ENCODE data around the gene ALKBH8. TPM values are rescaled to one million over a fixed set of nuclear protein-coding genes. Genes with fewer than 3 reads are reported as not detected.

The ALKBH8 gene
- total RNA-seq, 2 donors from 2014 or later = 7.1 to 7.2 TPM

DNA sequence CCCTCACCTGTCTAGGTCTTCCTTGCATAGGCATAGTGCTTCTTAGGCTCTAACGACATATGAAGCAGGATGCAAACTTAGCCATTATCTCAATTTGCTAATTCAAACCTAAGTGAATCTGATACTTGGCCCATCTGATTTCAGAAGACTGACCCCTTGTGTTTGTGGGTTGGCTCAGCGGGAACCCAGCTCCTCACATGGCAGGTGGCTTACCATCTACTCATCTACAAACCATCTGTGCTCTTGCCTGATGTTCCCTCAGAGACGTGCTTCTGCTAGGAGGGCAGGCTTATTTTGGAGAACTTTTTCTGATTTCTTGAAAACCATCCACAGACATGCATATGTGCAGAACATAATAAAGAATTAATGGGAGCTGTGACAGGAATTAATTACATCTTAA lies 40.6 kb upstream of the ALKBH8 start:
- TF ChIP-seq, protein P1, sequence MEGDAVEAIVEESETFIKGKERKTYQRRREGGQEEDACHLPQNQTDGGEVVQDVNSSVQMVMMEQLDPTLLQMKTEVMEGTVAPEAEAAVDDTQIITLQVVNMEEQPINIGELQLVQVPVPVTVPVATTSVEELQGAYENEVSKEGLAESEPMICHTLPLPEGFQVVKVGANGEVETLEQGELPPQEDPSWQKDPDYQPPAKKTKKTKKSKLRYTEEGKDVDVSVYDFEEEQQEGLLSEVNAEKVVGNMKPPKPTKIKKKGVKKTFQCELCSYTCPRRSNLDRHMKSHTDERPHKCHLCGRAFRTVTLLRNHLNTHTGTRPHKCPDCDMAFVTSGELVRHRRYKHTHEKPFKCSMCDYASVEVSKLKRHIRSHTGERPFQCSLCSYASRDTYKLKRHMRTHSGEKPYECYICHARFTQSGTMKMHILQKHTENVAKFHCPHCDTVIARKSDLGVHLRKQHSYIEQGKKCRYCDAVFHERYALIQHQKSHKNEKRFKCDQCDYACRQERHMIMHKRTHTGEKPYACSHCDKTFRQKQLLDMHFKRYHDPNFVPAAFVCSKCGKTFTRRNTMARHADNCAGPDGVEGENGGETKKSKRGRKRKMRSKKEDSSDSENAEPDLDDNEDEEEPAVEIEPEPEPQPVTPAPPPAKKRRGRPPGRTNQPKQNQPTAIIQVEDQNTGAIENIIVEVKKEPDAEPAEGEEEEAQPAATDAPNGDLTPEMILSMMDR (IDR thresholded peaks at IDR 0.05) = no peak
- no peak for TF ChIP-seq POLR2A (IDR thresholded peaks at IDR 0.05)
- TF ChIP-seq POLR2AphosphoS5 (IDR thresholded peaks at IDR 0.05) = no peak
- Histone ChIP-seq H3K4me3 (no peak overlapping the region), H3K4me1 (replicated peaks) (no peaks in the 10 kb centered on the region), H3K27ac (no peak overlapping the region), H3K36me3 (no peaks in the 10 kb centered on the region), H3K9me3 (no peaks in the 10 kb centered on the region), H3K27me3 (replicated peaks; ENCODE audit: insufficient read depth) (no peaks in the 10 kb centered on the region)
- DNase-seq (ENCODE audit: low spot score) = no peak
- 83% methylated on average over 3 of the region's 3 CpGs for WGBS
- intact Hi-C loops (cut with DNase I) = no loop called here

DNA sequence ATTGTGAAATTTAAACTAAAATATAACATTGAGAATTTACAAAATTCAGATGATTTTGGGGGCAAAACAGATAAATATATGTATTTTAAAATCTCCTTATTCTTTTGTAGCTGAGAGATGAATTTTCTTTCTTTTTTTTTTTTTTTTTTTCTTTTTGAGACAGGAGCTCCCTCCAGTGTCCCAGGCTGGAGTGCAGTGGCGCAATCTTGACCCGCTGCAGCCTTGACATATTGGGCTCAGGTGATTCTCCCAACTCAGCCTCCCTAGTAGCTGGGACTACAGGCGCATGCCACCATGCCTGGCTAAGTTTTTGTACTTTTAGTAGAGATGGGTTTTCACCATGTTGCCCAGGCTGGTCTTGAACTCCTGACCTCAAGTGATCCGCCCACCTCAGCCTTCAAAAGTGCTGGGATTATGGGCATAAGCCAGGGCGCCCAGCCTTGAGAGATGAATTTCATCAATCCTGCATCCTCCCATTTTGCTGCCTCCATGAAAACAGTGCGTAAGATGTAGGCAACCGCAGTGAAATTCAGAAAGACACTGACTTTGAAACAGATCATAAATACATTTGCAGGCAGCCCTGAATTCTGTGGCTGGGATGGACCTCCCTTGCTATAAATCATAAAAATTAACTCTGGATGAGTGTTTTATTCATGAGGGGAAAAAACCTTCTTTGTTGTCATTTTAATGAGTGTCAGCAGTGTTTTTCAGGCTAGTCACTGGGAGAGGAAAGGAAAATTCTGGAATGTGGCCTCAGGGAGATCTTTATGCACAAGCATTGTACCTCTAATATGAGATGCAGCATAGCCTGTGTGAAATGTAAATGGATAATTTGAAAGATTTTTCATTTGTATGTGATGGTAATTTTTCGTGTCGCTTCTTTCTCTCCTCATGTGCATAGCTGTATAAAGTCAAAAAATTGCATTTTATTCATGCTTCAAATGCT lies 39.8 kb upstream of the ALKBH8 start:
- Histone ChIP-seq H3K4me3 (no peak overlapping the region), H3K27me3 (replicated peaks; ENCODE audit: insufficient read depth) (no peaks in the 10 kb centered on the region), H3K36me3 (no peaks in the 10 kb centered on the region), H3K9me3 (no peaks in the 10 kb centered on the region), H3K4me1 (replicated peaks) (no peaks in the 10 kb centered on the region), H3K27ac (no peak overlapping the region)
- 90% methylated on average over 9 of the region's 9 CpGs for WGBS
- no peak for DNase-seq (ENCODE audit: low spot score)
- TF ChIP-seq POLR2AphosphoS5 (IDR thresholded peaks at IDR 0.05) (no peak), POLR2A (IDR thresholded peaks at IDR 0.05) (no peak)
- TF ChIP-seq, protein P1 (IDR thresholded peaks at IDR 0.05) = no peak
- intact Hi-C loops (cut with DNase I) = no loop called here

DNA sequence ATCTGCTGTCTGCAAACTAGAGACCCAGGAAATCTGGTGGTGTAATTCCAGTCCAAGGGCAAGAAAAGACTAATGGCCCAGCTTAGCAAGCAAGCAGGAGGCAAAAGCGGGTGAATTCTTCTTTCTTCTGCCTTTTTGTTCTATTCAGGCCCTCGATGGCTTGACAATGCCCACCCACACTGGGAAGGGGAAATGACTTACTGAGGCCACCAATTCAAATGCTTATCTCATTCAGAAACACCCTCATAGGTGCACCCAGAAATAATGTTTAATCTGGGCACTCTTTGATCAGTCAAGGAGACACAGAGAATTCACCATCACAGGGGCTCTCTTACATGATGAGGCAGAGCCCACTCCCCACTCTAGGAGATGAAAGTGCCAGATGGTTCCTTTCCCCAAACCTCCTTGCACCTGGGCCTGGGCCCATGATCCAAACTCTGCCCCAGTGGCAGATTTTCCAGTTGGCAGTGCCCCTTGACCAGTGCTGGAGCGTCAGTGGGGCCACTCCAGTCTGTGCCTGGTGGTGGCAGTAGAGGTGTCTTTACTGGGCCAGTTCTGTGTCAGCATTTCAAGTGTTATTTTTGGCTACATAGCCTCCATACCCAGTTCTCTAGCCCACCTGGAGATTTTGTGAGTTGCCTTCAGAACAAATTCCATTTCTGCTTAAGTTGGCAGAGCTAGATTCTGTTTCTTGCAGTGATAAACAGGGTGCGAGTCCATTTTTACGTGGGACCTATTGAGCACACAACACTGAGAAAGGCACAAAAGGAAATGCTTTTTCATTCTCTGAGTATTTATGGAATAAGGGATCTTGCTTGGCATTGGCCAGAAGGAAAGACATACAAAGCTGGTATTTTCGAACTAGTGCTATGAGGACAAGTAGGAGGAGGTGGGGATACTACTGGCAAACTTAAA lies 32.9 kb upstream of the ALKBH8 start:
- Histone ChIP-seq H3K9me3 (no peaks in the 10 kb centered on the region), H3K36me3 (no peaks in the 10 kb centered on the region), H3K4me3 (no peak overlapping the region), H3K27ac (no peak overlapping the region), H3K4me1 (replicated peaks) (no peaks in the 10 kb centered on the region), H3K27me3 (replicated peaks; ENCODE audit: insufficient read depth) (no peaks in the 10 kb centered on the region)
- TF ChIP-seq POLR2AphosphoS5 (IDR thresholded peaks at IDR 0.05) (no peak), POLR2A (IDR thresholded peaks at IDR 0.05) (no peak)
- TF ChIP-seq, protein P1 (IDR thresholded peaks at IDR 0.05) = no peak
- 58% methylated on average over 6 of the region's 6 CpGs for WGBS
- intact Hi-C loops (cut with DNase I) = no loop called here
- no peak for DNase-seq (ENCODE audit: low spot score)

DNA sequence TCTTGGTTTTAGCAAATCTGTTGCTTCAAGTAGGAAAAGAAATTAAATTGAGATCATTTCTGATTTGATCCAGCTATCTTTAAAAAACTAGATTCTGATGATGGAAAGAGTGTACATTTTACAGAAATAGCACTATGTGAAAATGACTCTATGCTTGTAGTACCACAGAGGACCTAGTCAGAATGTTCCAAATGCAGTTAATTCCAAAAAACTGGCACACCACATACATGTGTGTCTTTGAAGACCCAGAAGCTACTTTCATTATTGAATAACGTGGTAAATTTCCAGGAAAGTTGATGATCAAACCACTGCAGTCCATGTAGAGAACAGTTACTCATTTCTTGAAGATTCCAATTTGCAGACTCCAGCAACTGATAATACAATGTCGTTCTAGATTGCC lies 29.2 kb upstream of the ALKBH8 start:
- TF ChIP-seq, protein P1 (IDR thresholded peaks at IDR 0.05) = no peak
- no peak for TF ChIP-seq POLR2A (IDR thresholded peaks at IDR 0.05)
- TF ChIP-seq POLR2AphosphoS5 (IDR thresholded peaks at IDR 0.05) = no peak
- no peaks in the 10 kb centered on the region for H3K36me3 ChIP-seq
- intact Hi-C loops (cut with DNase I) = no loop called here
- H3K27me3 ChIP-seq (replicated peaks; ENCODE audit: insufficient read depth) = peaks cover 4% of the 10 kb centered on the region
- no peak overlapping the region for H3K4me3 ChIP-seq
- no peaks in the 10 kb centered on the region for H3K9me3 ChIP-seq
- WGBS = 56% methylated on average over 2 of the region's 2 CpGs
- peaks cover 5% of the 10 kb centered on the region for H3K4me1 ChIP-seq (replicated peaks)
- H3K27ac ChIP-seq = no peak overlapping the region
- DNase-seq (ENCODE audit: low spot score) = no peak
